G401 (cell line): Measurements from ENCODE around the gene ZFAND6. TPM values are rescaled to one million over a fixed set of nuclear protein-coding genes. Genes with fewer than 3 reads are reported as not detected.

Experiments
- DNase-seq: peaks from one replicate; pipeline ENCODE4 v3.0.0-alpha.2; 2015; ENCODE audit warnings: low spot score
- in situ Hi-C: cut with HindIII; loops from 2 replicates; pipeline ENCODE4 v1.10.0; 2016; ENCODE audit warnings: low sequenced_read_pairs, mixed read lengths
- total RNA-seq: library from RNA; depleted of rRNA; stranded (reverse); fragments of >200 nt; shearing (Covaris generic); gene quantifications from 2 replicates; pipeline ENCODE4 v1.2.3, GENCODE V29; 2014; rRNA removed

ZFAND6 gene
- total RNA-seq, 1 experiment from 2014 or later, result 196 TPM

- DNase-seq, result no peak
- in situ Hi-C loops, result no loop called here
Measured at GRCh38 chr15:80179025-80179759, 119.7 kb downstream of the ZFAND6 start.

- in situ Hi-C loops, result no loop called here
Measured at GRCh38 chr15:80179935-80180334, 120.5 kb downstream of the ZFAND6 start.

GRCh38 chr15:80180468-80180867 lies 121.0 kb downstream of the ZFAND6 start:
- in situ Hi-C loops, result no loop called here
- no peak for DNase-seq

More at GRCh38 chr15:80179935-80180334, 120.5 kb downstream of the ZFAND6 start:
- no peak for DNase-seq

DNA sequence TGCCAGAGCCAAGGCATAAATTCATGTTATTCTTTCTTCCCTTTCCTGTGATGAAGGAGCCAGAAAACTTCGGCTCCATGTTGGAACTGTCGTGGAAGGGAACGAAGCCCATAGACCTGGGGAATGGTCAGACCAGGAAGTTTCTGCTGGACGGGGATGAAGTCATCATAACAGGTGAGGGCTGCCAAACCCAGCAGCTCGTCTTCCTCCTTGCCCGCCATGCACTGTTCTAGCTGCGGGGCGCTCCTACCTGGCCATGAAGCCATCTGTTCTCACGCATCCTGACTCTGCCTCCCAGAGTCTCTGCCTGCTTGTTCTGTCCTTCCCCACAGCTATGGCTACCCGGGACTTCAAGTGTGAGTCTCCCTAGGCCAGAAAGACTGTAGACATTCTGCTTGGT lies 121.5 kb downstream of the ZFAND6 start:
- DNase-seq, result peak; percentile 92
- in situ Hi-C loops, result no loop called here

- in situ Hi-C loops, result no loop called here
- peak; percentile 75 for DNase-seq
Measured at GRCh38 chr15:80182611-80183261, 123.3 kb downstream of the ZFAND6 start.

- in situ Hi-C loops, result no loop called here
- DNase-seq, result peak; percentile 60
Measured at GRCh38 chr15:80183306-80183705, 123.8 kb downstream of the ZFAND6 start.

GRCh38 chr15:80183886-80184285 lies 124.4 kb downstream of the ZFAND6 start:
- peak; percentile 68 for DNase-seq
- in situ Hi-C loops, result no loop called here

DNA sequence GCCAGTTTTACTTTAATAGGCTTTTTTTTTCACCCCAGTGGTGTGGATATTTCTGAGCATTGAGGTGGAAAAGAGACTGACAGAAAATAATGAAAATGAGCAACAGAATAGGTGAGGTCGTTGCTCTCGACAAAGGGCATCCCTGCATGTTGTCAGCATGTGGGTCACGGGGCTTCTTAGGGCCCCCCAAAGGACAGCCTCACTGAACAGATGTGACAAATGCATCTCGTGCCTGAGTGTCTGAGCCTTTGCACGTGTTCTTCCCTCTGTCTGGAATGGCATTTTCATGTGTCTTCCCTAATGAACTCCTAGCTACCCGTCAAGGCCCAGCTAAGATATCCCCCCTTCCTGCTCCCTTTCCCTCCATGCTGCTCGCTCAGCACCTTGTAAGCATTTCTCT lies 125.1 kb downstream of the ZFAND6 start:
- in situ Hi-C loops, result no loop called here
- no peak for DNase-seq

DNA sequence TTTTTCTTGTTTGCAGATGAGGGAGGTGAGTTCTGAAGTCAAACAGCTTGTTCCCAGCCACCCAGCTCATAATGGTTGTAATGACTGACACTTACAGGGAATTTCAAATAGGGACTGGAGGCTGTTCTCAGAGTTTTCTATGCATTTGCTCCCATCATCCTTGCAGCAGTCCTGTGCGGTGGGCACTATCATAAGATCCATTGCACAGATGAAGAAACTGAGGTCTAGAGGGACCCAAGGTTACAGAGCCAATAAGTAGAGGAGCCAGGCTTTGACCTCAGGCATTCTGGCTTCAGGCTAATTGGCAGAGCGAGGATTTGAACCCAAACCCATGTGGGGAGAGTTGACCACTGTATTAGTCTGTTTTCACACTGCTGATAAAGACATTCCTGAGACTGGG lies 125.7 kb downstream of the ZFAND6 start:
- no peak for DNase-seq
- in situ Hi-C loops, result no loop called here

- no peak for DNase-seq
- in situ Hi-C loops, result no loop called here
Measured at GRCh38 chr15:80186066-80186465, 126.6 kb downstream of the ZFAND6 start.

DNA sequence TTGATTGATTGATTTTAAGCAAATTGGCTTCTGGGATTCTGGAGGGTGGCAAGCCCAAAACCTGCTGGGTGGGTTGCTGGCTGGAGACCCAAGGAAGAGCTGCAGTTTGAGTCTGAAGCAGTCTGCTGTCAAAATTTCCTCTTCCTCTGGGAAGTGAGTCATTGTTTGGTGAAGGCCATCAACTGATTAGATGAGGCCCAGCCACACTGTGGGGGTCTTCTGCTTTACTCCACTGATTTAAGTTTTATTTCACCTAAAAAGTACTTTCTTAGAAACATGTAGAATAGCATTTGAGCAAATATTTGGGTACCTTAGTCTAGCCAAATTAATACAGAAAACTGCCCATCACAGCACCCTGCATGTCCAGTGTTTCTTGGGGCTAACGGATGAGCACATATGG lies 127.1 kb downstream of the ZFAND6 start:
- in situ Hi-C loops, result no loop called here

More for the DNA sequence above, 127.1 kb downstream of the ZFAND6 start:
- DNase-seq, result no peak

Other genes with a start within 250 kb of the ZFAND6 start
- 83.6 and 92.9 TPM in 2 replicates for gene MTHFS, start 162.7 kb upstream of the ZFAND6 start, total RNA-seq
- gene BCL2A1, start 88.5 kb upstream of the ZFAND6 start, total RNA-seq, result not detected in 2 replicates
- 29.3 and 42.7 TPM in 2 replicates for gene FAH, start 93.3 kb downstream of the ZFAND6 start, total RNA-seq
- gene CTXND1, start 192.5 kb downstream of the ZFAND6 start, total RNA-seq, result not detected in 2 replicates